GM18502 (cell line): ENCODE measurements around the gene HTD2.
A peak's percentile ranks its signal among the peaks of the same experiment; 100 is the strongest.

Experiments used
- ATAC-seq: cut with Tn5 transposase; IDR thresholded peaks from one replicate; pipeline ENCODE4 v1.9.1; 2021; ENCODE audit warnings: mild to moderate bottlenecking; ENCODE audit not compliant: unreplicated experiment, poor library complexity

The HTD2 gene

GRCh38 chr3:58353722-58354553, 47.6 kb downstream of the HTD2 start:
- no peak for ATAC-seq

- peak; percentile 51 for ATAC-seq
These were observed 48.9 kb downstream of the HTD2 start for GRCh38 chr3:58355179-58355578.

GRCh38 chr3:58356054-58356453, 49.7 kb downstream of the HTD2 start:
- no peak for ATAC-seq

- ATAC-seq: no peak
These were observed 51.1 kb downstream of the HTD2 start for GRCh38 chr3:58357402-58357801.

- no peak for ATAC-seq
These were observed 51.8 kb downstream of the HTD2 start for GRCh38 chr3:58358092-58358491.

- ATAC-seq: no peak
These were observed 52.5 kb downstream of the HTD2 start for GRCh38 chr3:58358808-58359207.

GRCh38 chr3:58359621-58360020, 53.3 kb downstream of the HTD2 start:
- ATAC-seq: no peak

- ATAC-seq: no peak
These were observed 55.5 kb downstream of the HTD2 start for GRCh38 chr3:58361866-58362265.

GRCh38 chr3:58366699-58367098, 60.4 kb downstream of the HTD2 start:
- ATAC-seq: no peak

GRCh38 chr3:58369038-58369437, 62.7 kb downstream of the HTD2 start:
- ATAC-seq: no peak
